Activated T-cell treated with anti-CD3 and anti-CD28 coated beads, Interleukin-2, amount 50 U/mL, for 48 hours (primary cell): Measurements from ENCODE around the gene ZNF106.
A peak's percentile ranks its signal among the peaks of the same experiment; 100 is the strongest.

Source experiments
- DNase-seq, 2 experiments: peaks; one replicate each; pipeline ENCODE4 v3.0.0-alpha.2; 2020

ZNF106 gene

DNA sequence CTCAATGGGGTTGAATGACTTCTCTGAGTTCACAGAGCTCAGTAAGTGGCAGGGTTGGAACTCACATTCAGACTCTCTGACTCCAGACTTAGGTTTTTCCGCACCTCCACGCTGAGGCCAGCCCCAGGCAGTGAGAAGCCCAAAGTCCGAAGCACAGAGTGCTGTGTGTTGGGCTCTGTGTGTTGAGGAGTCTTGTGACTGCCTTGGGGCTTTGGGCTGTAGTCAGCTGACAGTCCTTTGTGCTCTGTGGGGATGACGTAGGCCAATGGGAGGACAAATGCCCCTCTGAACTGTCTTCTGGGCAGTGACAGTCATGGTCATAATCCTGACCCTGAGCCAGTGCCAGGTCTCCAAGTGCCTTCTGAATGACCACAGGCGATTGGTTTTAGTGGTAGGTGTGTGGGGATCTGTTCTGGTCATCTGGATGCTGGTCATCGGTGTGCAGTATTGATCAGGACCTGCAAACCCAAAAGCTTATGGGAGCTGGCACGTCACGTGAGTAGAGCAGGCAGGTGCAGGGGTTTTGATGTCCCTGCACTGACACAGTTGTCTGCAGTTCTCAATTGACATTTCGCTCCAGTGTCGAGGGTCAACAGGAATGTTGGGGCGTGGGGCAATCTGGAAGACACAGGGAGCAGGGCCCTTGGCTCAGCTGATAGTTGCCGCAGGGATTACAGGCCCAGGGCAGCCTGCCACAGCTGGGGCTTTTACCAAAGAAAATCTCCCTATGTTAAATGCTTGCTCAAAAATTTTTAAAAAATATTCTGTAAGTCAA is 86.3 kb downstream of the ZNF106 start:
- no peak for DNase-seq

DNA sequence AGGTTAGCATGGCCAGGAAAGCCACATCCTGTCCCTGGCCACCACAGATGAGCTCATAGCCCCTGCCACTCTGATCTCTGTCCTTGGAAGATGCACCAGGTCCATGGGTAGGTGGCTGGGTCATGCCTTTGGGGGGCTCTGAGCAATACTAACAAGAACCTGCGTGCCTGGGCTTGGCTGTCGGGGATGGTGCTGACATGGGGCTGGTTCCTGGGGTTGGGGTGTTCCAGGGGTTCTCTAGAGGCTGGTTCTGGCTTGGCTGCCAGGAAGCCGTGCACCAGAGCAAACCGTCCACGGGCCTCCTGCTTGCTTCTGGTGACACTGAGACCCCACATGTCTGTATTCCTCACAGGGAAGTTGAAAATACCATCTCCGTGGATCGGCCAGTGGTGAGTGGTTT is 87.6 kb downstream of the ZNF106 start:
- DNase-seq: no peak

DNA sequence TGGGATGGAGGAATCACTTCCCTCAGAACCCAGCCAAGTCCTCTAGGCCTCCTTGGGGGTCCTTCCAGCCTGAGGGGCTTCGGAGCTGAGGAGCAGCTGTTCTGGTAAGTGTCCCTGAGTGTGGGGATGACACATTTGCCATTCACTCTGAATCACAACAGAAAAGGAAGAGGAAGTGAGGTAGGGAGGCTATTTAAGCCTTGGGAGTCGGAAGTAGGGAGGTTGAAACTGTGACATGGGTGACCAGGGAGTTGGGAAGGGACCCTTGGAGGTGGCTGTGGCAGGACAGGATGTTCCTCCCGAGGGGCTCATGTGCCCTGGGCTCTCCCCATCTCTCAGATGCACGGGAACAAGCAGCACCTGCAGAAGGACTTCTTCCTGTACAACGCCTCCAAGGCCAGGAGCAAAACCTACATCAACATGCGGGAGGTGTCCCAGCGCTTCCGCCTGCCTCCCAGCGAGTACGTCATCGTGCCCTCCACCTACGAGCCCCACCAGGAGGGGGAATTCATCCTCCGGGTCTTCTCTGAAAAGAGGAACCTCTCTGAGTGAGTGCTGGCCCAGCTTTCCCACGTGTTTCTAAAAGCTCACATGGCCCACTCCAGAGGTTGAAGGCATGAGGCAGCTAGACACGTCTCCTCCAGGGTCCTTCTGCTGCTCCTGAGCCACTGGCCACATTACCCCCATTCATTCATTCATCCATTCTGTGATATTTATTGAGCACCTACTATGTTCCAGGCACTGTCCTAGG is 88.3 kb downstream of the ZNF106 start:
- DNase-seq: no peak

DNA sequence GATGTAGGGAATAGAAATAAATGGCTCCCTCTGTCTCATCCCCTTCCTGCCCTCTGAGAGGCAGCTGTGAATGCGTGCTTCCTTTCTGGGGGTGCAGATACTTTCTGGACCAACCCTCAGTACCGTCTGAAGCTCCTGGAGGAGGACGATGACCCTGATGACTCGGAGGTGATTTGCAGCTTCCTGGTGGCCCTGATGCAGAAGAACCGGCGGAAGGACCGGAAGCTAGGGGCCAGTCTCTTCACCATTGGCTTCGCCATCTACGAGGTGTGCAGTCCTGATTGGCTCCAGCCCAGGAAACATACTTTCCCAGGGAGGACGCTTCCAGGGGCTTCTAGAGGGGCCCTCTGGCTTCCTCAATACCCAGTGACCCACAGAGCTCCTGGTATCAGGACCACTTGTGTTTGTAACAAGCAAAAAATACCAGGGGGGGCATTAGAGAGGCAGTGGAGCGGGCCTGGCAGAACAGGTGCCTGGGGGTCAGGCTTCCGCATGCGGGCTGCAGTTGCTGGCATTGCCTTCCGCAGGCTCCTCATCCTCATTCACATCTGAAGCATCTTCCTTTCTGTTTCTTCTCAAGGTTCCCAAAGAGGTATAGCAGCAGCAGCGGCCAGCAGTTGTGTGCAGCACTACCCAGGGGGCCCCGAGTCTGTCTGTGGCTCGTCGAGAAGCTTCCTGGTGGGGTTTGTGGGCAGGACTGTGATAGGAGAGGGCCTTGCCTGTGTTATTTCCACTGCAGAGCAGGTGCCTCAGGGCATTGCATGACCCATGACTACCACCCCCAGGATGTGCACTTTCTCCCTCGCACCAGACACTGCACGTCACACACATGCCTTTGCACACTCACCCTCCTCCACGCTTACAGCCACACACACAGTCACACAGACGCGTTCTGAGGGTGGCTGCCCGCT is 89.1 kb downstream of the ZNF106 start:
- DNase-seq: peak; percentile 28 to 36

DNA sequence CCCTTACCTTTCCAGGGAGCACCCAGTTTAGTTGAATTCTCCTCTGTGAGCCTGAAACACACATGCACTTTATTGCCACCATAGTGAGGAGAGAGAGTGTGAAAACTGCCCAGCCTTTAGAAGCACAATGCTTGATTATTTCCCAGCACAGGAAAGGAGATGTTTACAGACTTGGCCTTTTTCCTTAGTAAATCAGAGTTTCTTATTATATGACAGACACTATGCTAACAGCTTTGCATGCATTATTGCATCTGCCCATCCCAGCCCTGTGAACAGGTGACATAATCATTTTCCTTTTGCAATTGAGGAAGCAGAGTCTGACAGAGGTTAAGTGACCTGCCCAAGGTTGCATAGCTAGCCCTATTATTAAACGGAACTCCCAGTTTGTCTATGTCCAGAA is 95.1 kb downstream of the ZNF106 start:
- no peak for DNase-seq

DNA sequence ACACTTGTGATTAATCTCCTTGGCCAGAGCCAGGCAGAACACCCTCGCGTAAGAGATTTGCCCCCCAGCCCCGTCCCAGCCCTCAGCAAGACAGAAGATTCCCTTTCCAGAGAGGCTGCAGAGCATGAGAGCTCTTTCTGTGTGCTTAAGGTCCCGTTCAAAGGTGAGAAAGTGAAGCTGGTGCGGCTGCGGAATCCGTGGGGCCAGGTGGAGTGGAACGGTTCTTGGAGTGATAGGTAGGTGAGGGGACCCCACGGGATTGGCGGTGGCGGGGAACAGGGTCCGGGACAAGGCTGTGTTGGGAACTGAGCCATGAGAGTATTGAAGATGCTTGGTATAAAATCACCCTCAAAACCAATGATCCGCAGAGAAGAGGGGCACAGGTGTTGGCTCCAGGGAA is 96.8 kb downstream of the ZNF106 start:
- DNase-seq: no peak

DNA sequence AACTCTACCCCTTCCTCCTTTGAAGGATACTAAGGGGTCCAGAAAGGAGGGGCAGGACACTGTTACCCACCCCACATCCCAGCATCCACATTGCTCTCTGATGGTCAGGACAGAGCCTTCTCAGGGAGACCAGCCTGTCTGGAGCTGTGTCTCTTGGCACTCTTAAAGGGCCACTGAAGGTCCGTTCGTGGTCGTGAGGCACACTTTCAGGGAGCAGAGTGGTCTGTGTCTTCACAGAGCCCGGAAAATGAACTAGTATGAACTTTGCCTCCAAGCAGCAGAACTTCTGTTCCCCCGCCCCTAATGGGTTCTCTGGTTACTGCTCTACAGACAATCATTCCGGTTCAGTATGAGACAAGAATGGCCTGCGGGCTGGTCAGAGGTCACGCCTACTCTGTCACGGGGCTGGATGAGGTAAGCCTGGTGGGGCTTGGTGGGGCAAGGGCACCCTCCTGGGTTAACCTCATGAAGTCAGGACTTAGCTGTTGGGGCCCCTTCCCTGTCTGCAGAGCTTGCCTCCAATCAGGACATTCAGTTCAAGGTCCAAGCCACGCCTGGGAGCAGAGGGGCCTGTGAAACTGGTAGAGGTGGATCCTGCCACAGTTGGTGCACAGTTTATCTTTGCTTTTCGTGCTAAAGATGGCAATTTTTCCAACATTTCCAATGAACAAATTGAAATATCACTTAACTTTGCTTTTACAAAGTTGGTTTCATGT is 98.5 kb downstream of the ZNF106 start:
- no peak for DNase-seq

DNA sequence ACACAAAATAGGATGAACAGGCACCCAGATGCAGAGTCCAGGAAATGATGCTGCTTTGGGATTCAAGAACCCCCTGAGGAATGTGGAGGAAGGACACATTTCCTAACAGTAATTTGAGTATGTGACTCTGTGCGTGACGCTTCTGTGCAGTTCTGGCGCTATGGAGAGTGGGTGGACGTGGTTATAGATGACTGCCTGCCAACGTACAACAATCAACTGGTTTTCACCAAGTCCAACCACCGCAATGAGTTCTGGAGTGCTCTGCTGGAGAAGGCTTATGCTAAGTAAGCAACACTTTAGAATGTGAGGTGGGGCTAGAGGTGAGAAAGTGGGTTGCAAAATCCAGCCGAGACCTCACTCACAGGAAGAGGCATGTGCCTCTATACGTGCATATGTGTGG is 103.3 kb downstream of the ZNF106 start:
- DNase-seq: no peak

DNA sequence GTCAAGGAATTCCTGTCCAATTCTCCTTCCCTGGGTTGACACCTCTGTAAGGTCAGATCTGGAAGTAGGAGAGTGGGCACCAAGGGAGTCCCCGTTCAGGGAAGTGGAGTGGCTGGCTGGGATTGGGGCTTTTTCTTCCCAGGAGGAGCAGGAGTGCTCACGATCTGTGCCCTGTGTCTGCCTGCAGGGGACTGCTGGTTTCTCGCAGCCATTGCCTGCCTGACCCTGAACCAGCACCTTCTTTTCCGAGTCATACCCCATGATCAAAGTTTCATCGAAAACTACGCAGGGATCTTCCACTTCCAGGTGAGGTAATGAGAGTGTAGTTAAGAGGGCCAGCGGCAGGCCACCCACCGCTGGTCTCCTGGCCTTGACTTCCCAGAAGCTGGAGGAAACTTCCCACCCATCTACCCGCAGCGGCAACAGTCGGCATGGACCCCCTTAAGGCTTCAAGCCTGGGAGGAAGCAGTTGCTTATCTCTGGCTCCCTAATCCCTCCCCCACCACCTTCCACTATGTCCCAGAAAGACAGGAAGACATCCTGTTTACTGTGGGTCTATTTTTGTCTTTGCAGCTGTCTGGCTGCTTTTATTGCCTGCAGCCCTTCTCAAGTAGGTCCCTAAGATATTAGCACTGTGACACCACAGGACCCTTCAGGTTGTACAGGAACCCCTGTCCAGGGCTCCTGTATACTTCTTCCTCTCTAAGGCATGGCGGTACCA is 104.8 kb downstream of the ZNF106 start:
- no peak for DNase-seq

DNA sequence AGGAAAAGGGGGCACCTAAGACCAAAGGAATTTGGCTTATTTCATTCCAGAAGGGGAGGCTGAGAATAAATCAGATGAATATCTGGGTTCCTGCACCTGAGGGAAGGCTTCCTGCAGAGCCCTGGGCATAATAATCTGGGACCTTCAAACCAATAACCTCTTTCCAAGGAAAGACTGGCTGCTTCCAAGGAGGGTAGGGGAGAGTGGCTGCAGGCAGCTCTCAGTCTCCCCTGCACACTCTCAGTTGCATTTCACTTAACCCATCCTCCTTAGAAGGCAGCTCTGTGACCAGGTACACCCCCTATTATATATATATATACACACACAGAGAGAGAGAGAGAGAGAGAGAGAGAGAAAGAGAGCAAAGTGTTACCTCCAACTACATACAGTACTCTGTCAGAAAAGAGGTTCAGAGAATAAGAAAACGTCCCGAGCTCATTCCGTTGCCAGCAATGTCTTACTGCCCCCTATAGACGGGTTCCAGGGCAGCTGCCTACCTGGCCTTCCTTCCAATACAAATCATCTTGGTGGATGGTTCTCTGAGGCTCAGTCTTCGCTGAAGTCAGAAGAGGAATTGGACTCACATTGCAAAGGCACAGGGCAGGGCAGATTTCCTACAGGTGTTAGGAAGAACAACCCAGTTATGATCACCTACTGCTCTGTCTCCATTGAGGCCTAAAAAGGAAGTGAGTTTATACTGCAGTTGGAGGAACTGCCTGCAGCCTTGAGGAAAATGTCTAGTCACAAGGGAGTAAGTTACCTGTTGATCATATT is 105.5 kb downstream of the ZNF106 start:
- peak; percentile 40 to 50 for DNase-seq

DNA sequence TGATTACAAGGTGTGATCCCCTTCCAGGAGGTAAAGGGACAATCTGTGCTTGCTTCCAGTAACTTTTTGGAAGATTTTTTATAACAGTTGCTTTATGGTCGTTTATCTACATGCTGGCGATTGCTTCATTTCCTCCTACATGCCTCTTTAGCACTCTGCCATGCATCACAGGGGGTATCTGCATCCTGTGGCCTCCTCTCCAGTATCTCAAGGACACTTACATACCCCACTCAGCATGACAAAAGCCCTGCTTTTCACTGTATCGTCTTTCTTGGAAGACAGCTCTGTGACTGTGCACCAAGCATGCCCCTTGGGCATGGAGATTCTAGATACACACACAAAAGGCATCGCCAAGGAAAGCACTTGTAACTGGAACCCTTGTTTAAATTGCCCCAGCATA is 106.3 kb downstream of the ZNF106 start:
- DNase-seq: no peak

DNA sequence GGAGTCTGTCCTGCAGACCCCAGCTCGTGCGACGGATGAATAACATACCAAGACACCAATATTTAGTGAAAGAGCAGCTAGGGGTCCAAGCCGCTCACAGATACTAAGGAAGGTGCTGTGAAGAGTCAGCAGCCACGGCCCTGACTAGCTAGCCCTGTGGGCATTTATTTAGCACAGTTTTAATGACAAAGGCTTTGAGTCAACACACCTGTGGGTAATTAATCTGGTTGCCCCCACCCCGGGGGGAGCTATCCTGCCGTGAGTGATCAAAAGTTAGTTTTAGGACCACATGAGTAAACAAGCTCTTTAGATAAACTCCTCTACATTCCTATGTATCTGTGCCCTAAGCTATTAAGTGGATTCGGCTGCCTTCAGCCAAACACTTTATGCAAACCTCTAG is 112.9 kb downstream of the ZNF106 start:
- no peak for DNase-seq

DNA sequence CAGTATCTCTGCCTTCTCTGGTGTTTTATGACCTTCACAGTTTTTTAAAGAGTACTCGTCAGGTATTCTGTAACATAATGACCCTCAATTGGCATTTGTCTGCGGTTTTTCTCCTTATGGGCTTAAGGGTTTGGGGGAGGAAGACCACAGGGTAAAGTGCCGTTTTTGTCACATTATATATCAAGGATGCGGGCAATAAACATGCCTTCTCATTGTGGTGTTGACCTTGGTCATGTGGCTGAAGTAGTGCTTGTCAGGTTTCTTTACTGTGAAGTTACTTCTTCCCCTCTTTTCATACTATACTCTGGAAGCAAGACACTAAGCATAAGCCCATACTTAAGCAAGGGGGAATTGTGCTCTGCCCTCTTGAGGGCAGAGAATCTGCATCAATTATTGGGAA is 115.0 kb downstream of the ZNF106 start:
- no peak for DNase-seq

DNA sequence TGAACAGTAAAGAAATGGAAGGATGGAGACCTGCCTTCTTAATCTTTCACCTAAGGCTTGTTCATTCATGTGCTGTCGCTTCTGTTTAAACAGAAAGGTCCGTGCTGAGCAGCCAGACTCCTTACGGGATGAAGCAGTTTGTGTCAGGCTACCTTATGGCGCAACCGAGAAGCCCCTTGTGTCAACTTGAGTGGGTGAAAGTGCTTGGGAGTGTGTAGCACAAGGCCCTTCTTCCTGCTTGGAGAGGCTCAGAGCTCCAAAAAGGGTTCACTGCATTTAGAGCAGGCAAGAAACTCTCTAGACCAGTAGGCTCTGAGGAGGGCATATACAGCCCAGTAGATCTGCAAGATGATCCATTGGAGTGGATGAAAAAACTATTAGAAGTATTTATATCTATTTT is 115.7 kb downstream of the ZNF106 start:
- no peak for DNase-seq

DNA sequence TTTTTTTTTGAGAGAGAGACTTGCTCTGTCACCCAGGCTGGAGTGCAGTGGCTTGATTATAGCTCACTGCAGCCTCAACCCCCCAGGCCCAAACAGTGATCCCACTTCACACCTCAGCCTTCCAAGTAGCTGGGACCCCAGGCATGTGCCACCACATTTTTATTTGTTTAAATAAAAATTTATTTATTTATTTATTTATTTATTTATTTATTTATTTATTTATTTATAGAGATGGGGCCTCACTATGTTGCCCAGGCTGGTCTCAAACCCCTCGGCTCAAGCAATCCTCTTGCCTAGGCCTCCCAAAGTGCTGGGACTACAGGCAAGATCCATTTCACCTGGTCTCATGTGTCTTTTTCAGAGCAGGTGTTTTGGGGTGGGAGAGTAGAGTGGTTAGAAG is 116.1 kb downstream of the ZNF106 start:
- DNase-seq: no peak

DNA sequence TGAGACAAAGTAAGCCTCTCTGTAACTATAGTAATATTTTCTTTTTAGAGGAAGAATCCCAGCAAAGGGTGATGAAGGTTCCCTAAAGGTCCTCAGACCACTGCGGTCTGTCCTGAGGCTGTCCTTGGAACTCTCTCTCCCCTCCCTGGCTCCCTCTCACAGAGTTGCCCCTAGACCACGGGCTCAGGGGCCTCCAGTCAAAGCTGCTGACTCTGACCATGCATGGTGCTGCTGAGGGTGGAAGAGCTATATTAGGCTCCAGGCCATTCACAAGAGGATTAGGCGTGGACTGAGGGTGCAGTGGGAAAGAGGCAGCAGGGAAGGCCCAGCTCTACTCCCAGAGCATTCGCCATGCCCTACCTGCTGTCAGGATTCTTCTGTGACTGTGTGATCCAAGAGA is 117.0 kb downstream of the ZNF106 start:
- no peak for DNase-seq

DNA sequence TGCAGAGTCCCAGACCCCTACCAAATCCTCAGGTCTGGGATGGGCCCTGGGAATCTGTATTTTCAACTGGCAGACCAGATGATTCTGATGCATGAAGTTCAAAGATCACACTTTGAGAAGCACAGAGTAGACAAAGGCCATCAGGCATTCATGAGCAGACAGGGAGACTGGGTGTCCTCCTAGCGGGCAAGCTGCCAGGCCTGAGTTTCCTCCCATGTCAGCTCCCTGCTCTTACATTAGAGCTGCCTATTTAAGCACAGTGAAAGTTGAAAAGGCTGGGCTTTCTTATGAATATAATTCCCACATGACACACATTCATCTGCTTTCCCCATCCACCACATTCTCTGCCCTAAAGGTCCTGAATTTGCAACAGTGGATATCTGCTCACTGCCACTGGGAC is 117.7 kb downstream of the ZNF106 start:
- DNase-seq: no peak

DNA sequence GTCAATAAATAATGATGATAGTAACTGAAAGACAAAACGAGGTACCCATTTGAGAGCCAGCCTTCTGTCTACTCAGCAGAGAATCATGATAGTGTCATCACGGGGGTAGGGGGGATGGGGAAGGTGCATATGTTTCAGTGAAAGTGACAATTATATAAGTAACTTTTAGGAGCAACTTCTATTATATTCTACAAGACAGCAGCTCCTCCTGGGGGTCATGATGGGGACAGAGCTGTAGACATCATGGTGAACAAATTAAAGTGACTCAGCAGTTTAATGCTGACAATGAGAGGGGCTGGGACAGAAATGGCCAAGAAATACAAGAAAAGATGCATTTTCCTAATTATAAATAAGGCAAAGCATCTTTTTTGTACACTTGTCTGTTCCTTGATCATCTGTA is 119.8 kb downstream of the ZNF106 start:
- DNase-seq: no peak

DNA sequence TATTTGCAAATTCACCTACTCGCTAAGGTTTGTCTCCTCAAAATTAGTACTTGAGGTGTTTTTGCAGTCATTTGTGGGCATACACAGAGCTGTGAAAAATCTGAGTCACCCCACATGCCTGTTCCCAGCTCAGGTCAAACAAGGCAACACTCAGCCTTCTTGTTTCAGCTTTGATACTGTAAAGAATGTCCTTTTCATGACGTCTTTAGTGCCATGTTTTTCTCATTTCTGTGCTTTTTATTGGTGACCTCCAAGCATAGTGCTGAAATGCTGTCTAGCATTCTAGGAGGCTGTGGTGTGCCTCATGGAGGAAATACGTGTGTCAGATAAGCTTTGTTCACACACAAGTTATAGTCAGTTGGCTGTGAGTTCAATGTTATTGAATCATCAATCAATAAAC is 122.8 kb downstream of the ZNF106 start:
- no peak for DNase-seq

DNA sequence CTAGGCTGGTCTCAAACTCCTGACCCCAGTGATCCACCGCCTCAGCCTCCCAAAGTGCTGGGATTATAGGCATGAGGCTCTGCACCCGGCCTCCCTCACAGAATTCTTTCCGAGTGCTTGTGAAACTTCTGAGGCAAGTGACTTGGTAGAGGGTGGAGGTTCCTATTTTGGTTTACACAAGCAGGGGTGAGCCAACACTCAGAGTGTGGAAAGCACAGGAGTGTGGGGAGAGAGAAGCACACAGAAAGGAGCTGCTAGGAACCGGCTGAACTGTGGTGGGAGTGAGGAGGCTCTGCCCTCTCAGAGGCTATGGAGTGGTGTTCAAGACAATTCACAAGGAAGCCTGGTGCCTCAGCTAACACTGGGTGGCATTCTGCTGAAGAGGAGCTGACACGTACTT is 123.9 kb downstream of the ZNF106 start:
- no peak for DNase-seq

DNA sequence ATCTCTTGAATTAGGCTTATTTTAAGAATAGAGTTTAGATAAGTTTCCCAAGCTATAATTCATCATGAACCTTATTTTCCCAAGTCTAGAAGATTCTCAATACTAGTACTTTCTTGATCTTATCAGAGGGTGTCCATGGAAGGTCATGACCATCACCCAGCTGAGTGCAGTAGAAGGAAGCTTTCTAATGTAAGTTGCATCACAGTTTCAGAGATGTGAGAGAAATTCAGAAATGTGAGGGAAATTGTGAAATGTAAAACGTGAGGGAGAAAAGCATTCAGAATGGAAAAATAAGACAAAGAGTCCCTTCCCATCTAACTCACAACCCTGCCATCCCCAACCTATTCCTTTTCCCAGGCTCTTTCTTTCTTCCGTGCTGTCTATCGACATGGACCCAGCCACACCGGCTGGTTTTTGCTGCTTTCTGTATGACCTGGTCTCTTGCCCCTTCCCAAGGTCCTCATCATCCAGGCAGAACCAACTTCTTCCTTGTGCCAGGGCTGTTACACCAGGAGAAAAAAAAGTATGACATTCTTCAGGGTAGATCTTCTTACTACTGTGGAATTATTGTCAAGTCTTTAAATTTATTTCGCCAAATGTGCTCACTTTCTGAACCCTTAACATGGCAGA is 124.9 kb downstream of the ZNF106 start:
- DNase-seq: no peak
